HS-5 (cell line): ENCODE data around the gene NEMP2.
"Not testable (repeated sequence)": the region's sequence is repeated elsewhere in the genome, so short reads cannot be mapped to it uniquely, and the experiment has no call there.

Experiments
- DNase-seq: peaks from one replicate; pipeline ENCODE4 v3.0.0-alpha.2; 2012; ENCODE audit warnings: low read depth

NEMP2 gene

GRCh38 chr2:190490502-190490901 is 44.0 kb downstream of the NEMP2 start:
- no peak for DNase-seq

GRCh38 chr2:190489475-190489874 is 45.0 kb downstream of the NEMP2 start:
- no peak for DNase-seq

GRCh38 chr2:190488516-190489233 is 45.8 kb downstream of the NEMP2 start:
- DNase-seq: no peak

- no peak for DNase-seq
Observed at GRCh38 chr2:190486037-190486623, 48.4 kb downstream of the NEMP2 start.

GRCh38 chr2:190482451-190482850 is 52.1 kb downstream of the NEMP2 start:
- no peak for DNase-seq

GRCh38 chr2:190481339-190481738 is 53.2 kb downstream of the NEMP2 start:
- no peak for DNase-seq

- no peak for DNase-seq
Observed at GRCh38 chr2:190478572-190479195, 55.8 kb downstream of the NEMP2 start.

- DNase-seq: no peak
Observed at GRCh38 chr2:190477661-190478454, 56.7 kb downstream of the NEMP2 start.

- no peak for DNase-seq
Observed at GRCh38 chr2:190470256-190470826, 64.2 kb downstream of the NEMP2 start.

- DNase-seq: no peak
Observed at GRCh38 chr2:190469771-190470170, 64.8 kb downstream of the NEMP2 start.

GRCh38 chr2:190468814-190469569 is 65.5 kb downstream of the NEMP2 start:
- peak; percentile 98 for DNase-seq

GRCh38 chr2:190468354-190468753 is 66.2 kb downstream of the NEMP2 start:
- not testable (repeated sequence) for DNase-seq

GRCh38 chr2:190467575-190468083 is 66.9 kb downstream of the NEMP2 start:
- no peak for DNase-seq

GRCh38 chr2:190466819-190467446 is 67.6 kb downstream of the NEMP2 start:
- no peak for DNase-seq

GRCh38 chr2:190465060-190465459 is 69.5 kb downstream of the NEMP2 start:
- DNase-seq: no peak

GRCh38 chr2:190462611-190463010 is 71.9 kb downstream of the NEMP2 start:
- no peak for DNase-seq

GRCh38 chr2:190462181-190462580 is 72.3 kb downstream of the NEMP2 start:
- DNase-seq: no peak

- no peak for DNase-seq
Observed at GRCh38 chr2:190460487-190460886, 74.0 kb downstream of the NEMP2 start.

GRCh38 chr2:190459881-190460280 is 74.6 kb downstream of the NEMP2 start:
- DNase-seq: no peak

- no peak for DNase-seq
Observed at GRCh38 chr2:190458352-190459107, 76.0 kb downstream of the NEMP2 start.
